Measurements from ENCODE around the gene CFAP58.

Gene CFAP58

GRCh38 chr10:104308439-104308903, 45.2 kb upstream of the CFAP58 start:
- Histone ChIP-seq H3K4me3 (ENCODE audit: low read depth, low read length) (no peak overlapping the region), H3K27ac (no peak overlapping the region), H3K9me3 (ENCODE audit: severe bottlenecking) (no peaks in the 10 kb centered on the region), H3K27me3 (ENCODE audit: insufficient read depth, low read depth, severe bottlenecking) (no peaks in the 10 kb centered on the region), H3K36me3 (peaks cover 6% of the 10 kb centered on the region)
- no peak for DNase-seq
- TF ChIP-seq CTCF (IDR thresholded peaks at IDR 0.05; ENCODE audit: low read depth, low read length) = no peak

GRCh38 chr10:104309980-104310978, 43.4 kb upstream of the CFAP58 start:
- Histone ChIP-seq H3K27me3 (ENCODE audit: insufficient read depth, low read depth, severe bottlenecking) (no peaks in the 10 kb centered on the region), H3K9me3 (ENCODE audit: severe bottlenecking) (no peaks in the 10 kb centered on the region), H3K27ac (no peak overlapping the region), H3K36me3 (peaks cover 21% of the 10 kb centered on the region), H3K4me3 (ENCODE audit: low read depth, low read length) (no peak overlapping the region)
- no peak for TF ChIP-seq CTCF (IDR thresholded peaks at IDR 0.05; ENCODE audit: low read depth, low read length)
- no peak for DNase-seq

GRCh38 chr10:104311184-104311720, 42.4 kb upstream of the CFAP58 start:
- H3K9me3 ChIP-seq (ENCODE audit: severe bottlenecking) = no peaks in the 10 kb centered on the region
- no peak for DNase-seq
- no peak overlapping the region for H3K27ac ChIP-seq
- no peaks in the 10 kb centered on the region for H3K27me3 ChIP-seq (ENCODE audit: insufficient read depth, low read depth, severe bottlenecking)
- peaks cover 21% of the 10 kb centered on the region for H3K36me3 ChIP-seq
- no peak overlapping the region for H3K4me3 ChIP-seq (ENCODE audit: low read depth, low read length)
- no peak for TF ChIP-seq CTCF (IDR thresholded peaks at IDR 0.05; ENCODE audit: low read depth, low read length)

- H3K4me3 ChIP-seq (ENCODE audit: low read depth, low read length) = no peak overlapping the region
- H3K27ac ChIP-seq = no peak overlapping the region
- TF ChIP-seq CTCF (IDR thresholded peaks at IDR 0.05; ENCODE audit: low read depth, low read length) = no peak
- H3K9me3 ChIP-seq (ENCODE audit: severe bottlenecking) = no peaks in the 10 kb centered on the region
- DNase-seq = no peak
- H3K27me3 ChIP-seq (ENCODE audit: insufficient read depth, low read depth, severe bottlenecking) = no peaks in the 10 kb centered on the region
- peaks cover 21% of the 10 kb centered on the region for H3K36me3 ChIP-seq
These were observed 38.8 kb upstream of the CFAP58 start for GRCh38 chr10:104314591-104315485.

GRCh38 chr10:104315486-104315921, 38.1 kb upstream of the CFAP58 start:
- no peak overlapping the region for H3K27ac ChIP-seq
- H3K36me3 ChIP-seq = peaks cover 21% of the 10 kb centered on the region
- no peak overlapping the region for H3K4me3 ChIP-seq (ENCODE audit: low read depth, low read length)
- no peak for TF ChIP-seq CTCF (IDR thresholded peaks at IDR 0.05; ENCODE audit: low read depth, low read length)
- no peaks in the 10 kb centered on the region for H3K27me3 ChIP-seq (ENCODE audit: insufficient read depth, low read depth, severe bottlenecking)
- DNase-seq = no peak
- no peaks in the 10 kb centered on the region for H3K9me3 ChIP-seq (ENCODE audit: severe bottlenecking)
